ENCODE results near the gene ZDHHC1.
"Not testable (repeated sequence)": the region's sequence is repeated elsewhere in the genome, so short reads cannot be mapped to it uniquely, and the experiment has no call there.

ZDHHC1 gene

DNA sequence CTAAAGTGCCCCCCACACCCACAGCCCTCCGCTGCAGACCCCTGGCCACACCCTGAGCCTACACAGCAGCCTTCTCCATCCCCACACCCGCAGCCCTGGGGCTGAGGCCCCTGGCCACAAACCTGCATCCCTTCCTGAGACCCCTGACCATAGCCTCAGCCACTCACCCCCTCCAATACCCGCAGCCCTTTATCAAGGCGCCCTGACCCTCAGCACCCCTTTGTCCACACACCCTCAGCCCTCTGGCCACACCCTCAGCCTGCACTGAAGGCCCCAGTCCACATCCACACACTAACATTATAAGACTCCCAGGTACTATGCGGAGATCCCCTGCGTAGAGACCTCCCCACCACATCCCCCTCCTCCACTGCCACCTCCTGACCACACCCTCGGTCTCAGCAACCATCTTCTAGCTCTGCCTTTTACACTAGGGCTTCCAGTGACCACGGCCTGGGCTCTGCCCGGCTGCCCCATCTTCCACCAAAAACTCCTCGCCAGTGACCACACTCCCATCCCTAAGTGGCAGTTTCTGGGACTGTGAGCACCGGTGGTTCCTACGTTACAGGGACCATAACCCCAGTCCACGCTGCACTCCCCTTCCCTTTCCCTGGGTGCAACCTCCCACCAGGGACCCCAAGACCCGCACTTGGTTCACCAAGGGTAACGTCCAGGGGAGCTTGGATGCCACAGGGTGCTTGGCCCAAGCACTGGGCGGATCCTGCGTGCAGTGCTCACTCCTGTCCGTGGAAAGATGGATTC is 23.8 kb downstream of the ZDHHC1 start:
- peaks cover 4% of the 10 kb centered on the region for H3K4me1 Mint-ChIP-seq (ENCODE audit: low read depth)

DNA sequence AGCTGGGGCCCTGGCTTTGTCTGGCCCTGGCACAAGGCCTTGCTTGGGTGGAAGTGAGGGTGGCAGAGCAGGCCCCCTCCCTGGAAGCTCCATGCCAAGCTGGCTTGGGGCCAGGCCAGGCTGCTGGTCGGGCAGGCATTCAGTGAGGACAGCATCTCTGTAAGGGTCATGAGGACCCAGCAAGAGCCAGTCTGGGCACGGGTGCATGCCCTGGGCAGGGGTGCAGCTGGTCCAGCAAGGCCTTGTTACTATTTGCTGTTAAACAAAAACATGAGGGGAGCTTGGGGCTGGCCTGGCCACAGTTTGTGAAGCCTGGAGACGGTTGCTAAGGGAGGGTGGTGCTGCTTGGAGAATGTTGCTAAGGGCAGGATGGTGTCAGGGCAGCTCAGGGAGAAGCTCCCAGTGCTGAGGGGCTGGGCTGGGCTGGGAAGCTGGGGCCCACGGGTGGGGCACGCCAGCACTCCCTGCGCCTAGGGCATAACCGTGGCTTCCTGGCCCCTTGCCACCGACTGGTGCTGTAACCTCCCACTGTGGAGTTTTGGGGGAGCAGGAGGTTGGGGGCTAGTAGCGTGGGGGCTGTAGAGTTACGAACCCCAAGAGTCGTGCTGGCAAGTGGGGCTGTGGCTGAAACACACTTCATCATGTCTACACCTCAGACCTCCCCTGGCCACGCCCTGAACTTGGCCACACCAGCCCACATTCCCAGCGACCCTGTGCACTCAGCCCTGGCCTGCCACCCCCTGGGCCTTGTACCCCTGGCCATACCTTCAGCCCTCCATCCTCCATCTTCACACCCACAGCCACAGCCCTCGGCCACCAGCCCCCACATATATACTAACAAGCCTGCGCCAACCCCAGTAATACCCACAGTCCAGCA is 24.6 kb downstream of the ZDHHC1 start:
- Mint-ChIP-seq H3K4me3 (no peak overlapping the region), H3K27ac (no peak overlapping the region), H3K4me1 (ENCODE audit: low read depth) (peaks cover 4% of the 10 kb centered on the region), H3K36me3 (ENCODE audit: low read depth) (no peaks in the 10 kb centered on the region), H3K27me3 (ENCODE audit: low read depth) (peaks cover 31% of the 10 kb centered on the region), H3K9me3 (no peaks in the 10 kb centered on the region)
- no peak for DNase-seq (ENCODE audit: low spot score)

More for the DNA sequence above, 23.8 kb downstream of the ZDHHC1 start:
- Mint-ChIP-seq H3K27me3 (ENCODE audit: low read depth) (peaks cover 36% of the 10 kb centered on the region), H3K27ac (no peak overlapping the region), H3K9me3 (no peaks in the 10 kb centered on the region), H3K36me3 (ENCODE audit: low read depth) (no peaks in the 10 kb centered on the region), H3K4me3 (no peak overlapping the region)
- no peak for DNase-seq (ENCODE audit: low spot score)

DNA sequence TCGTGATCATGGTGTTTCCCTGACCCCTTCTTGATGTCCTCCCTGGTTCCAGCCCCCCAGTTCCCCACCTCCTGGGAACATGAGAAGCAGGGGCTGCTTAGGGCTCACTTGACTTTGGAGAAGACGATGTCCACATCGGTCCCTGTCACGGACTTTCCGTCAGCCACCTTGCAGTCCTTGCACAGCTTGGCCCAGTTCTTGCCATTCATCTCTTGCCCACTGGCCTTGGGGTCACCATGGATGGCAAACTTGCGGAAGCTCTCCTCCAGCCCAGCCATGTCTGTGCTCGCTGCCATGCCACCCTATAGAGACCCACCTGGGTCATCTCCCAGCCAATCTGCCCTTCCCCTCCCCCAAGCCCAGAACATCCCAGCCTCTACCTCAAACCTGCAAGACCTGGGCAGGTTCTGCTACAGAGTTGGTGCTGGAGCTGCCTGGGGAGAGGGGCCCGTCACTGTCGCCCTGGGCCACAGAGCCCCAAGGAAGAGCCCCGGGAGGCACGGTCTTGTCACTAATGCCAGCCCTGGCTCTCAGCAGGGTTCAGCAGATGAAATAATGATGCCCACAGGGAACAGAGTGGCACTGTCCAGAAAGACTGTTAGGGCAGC is 25.4 kb downstream of the ZDHHC1 start:
- no peak for DNase-seq (ENCODE audit: low spot score)
- peaks cover 31% of the 10 kb centered on the region for H3K27me3 Mint-ChIP-seq (ENCODE audit: low read depth)
- H3K27ac Mint-ChIP-seq = no peak overlapping the region
- no peaks in the 10 kb centered on the region for H3K36me3 Mint-ChIP-seq (ENCODE audit: low read depth)
- no peaks in the 10 kb centered on the region for H3K9me3 Mint-ChIP-seq
- H3K4me3 Mint-ChIP-seq = no peak overlapping the region
- peaks cover 4% of the 10 kb centered on the region for H3K4me1 Mint-ChIP-seq (ENCODE audit: low read depth)

DNA sequence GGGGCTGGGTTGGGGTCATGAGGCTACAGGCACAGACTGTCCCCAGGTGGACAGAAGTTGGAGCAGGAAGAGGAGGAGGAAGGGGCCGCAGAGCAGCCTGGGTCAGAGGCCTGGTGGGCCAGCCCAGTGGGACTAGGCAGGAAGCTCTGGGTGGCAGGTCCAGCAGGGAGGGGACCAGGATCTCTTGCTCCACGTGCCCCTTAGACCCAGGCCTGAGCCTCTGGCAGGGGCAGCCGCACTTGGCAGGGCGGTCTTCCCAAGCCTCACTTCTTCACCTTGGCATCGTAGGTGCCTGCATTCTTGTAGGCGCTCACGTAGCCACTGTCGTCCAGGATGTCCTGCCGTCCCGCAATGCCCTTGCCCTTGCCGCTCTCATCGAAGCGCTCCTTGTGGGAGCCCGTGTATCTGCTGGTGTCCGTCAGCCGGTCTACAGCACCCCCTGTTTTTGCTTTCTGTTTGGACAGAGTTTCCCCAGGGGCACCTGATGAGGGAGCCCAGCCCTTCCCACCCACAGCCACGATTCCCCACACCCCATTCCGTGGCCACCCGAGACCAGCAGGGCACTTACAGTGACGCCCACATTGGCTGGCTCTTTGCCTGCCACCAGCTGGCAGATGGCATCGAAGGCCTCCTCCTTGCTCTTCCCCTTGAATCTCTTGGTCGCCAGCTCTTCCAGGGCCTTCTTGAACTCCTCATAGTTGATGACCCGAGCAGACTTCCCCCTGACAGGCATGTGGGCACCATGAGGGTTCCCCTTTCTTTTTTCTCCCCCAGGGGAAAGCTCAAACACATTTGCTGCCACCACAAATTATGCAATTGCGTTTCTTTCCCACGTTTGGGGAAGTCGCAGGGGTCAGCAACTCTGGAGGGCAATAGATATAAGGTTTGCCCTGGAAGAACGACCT is 26.1 kb downstream of the ZDHHC1 start:
- no peak overlapping the region for H3K4me3 Mint-ChIP-seq
- H3K36me3 Mint-ChIP-seq (ENCODE audit: low read depth) = no peaks in the 10 kb centered on the region
- H3K9me3 Mint-ChIP-seq = no peaks in the 10 kb centered on the region
- no peak for DNase-seq (ENCODE audit: low spot score)
- peaks cover 4% of the 10 kb centered on the region for H3K4me1 Mint-ChIP-seq (ENCODE audit: low read depth)
- peaks cover 30% of the 10 kb centered on the region for H3K27me3 Mint-ChIP-seq (ENCODE audit: low read depth)
- peak overlapping the region; percentile 50 for H3K27ac Mint-ChIP-seq

DNA sequence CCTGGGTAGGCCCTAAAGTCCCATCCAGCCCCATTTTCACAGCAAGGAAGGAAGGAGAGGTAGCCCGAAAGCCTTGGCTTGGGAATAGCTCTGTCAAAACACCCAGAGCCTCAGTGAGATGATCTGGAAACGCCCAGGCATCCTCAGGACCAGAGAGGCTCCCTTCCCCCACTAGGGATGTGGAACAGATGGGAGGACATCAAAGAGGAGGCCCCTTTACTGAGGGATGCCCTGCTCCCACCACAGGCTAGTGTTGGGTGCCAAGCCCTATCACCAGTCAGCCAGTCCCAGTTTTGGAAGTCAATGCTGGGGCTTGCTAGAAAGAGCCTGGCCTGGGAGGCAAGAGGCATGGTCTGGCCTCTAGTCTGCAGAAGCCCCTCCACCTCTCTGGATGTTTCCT is 27.7 kb downstream of the ZDHHC1 start:
- no peak overlapping the region for H3K27ac Mint-ChIP-seq
- H3K36me3 Mint-ChIP-seq (ENCODE audit: low read depth) = no peaks in the 10 kb centered on the region
- no peaks in the 10 kb centered on the region for H3K4me1 Mint-ChIP-seq (ENCODE audit: low read depth)
- no peak for DNase-seq (ENCODE audit: low spot score)
- H3K9me3 Mint-ChIP-seq = no peaks in the 10 kb centered on the region
- H3K4me3 Mint-ChIP-seq = no peak overlapping the region
- peaks cover 21% of the 10 kb centered on the region for H3K27me3 Mint-ChIP-seq (ENCODE audit: low read depth)

DNA sequence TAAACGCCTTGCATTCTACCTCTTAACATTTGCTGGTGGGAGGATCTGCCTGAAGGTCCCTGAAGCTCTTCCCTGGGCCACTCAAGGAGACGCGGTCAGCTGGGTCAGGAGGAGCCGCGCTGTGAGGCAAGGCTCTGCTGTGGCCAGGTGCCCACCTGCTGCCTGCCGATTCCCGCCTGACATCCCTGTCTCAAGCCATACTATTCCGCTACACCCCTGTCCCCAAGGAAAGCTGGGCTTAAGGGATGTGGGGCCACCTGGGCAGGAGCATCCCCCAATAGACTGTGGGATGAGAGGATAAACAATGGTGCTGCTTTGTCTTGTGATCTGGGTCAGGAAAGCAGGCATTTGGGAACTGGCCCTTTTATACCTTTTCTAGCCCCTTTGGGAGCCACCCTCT is 28.1 kb downstream of the ZDHHC1 start:
- no peak for DNase-seq (ENCODE audit: low spot score)
- Mint-ChIP-seq H3K4me1 (ENCODE audit: low read depth) (no peaks in the 10 kb centered on the region), H3K27me3 (ENCODE audit: low read depth) (peaks cover 19% of the 10 kb centered on the region), H3K36me3 (ENCODE audit: low read depth) (no peaks in the 10 kb centered on the region), H3K4me3 (no peak overlapping the region), H3K27ac (no peak overlapping the region), H3K9me3 (no peaks in the 10 kb centered on the region)

DNA sequence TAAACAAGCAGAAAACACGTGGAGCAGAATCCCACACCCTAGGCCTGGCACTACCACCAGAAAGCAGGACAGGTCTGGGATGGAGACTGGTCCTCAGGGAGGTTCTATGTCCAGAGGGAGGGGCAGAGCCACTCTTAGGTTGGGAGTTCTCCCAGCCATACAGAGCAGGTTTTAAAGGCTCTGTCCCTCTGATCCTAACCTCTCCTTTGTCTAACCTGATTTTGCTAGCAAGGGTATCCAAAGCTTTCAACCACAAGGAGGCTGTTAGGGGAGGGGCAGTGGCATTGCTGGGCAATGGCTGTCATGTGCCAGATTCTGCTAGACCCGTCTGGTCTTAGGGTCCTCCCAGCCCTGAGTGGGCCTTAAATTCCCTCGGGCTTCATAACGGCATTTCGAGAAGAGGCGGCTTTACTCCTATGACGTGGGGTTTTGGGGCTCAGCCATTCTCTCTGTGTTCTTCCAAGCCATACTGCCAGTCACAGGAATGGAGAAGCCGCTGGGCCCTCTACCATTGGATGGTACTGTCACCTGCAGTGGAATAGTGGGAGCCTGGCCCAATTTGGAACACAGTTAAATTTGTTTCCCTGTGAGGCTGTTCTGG is 28.7 kb downstream of the ZDHHC1 start:
- no peaks in the 10 kb centered on the region for H3K36me3 Mint-ChIP-seq (ENCODE audit: low read depth)
- no peaks in the 10 kb centered on the region for H3K4me1 Mint-ChIP-seq (ENCODE audit: low read depth)
- H3K4me3 Mint-ChIP-seq = no peak overlapping the region
- no peaks in the 10 kb centered on the region for H3K9me3 Mint-ChIP-seq
- peaks cover 17% of the 10 kb centered on the region for H3K27me3 Mint-ChIP-seq (ENCODE audit: low read depth)
- DNase-seq (ENCODE audit: low spot score) = no peak
- no peak overlapping the region for H3K27ac Mint-ChIP-seq

DNA sequence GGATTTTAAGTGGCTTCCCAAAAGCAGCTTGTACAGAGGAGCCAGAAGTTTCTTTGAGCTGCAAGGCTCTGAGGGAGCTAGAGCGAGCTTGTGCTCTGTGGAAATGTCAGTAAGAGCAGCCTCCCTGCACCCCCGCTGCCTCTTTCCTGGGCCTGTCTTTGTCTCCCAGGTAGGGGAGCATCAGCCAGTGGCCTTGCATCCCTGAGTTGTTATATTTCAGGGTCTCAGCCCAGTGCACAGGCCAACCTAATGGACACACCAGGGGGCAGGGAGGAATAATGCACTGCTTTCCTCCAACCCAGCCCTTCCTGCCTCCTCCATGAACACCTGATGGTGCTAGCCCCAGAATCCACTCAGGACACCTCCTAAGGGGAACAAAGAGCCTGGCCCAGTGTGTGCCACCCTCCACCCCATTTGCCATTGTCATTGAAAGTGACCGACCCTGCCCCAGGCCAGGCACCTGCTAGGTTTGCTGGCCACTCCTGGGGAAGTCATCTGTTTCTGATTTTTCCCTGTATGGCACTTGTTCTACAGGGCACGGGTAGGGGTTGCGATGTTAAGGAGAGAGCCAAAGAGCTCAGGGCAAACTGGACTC is 29.3 kb downstream of the ZDHHC1 start:
- Mint-ChIP-seq H3K4me3 (no peak overlapping the region), H3K36me3 (ENCODE audit: low read depth) (no peaks in the 10 kb centered on the region), H3K27me3 (ENCODE audit: low read depth) (peaks cover 10% of the 10 kb centered on the region), H3K4me1 (ENCODE audit: low read depth) (no peaks in the 10 kb centered on the region), H3K9me3 (no peaks in the 10 kb centered on the region), H3K27ac (no peak overlapping the region)
- DNase-seq (ENCODE audit: low spot score) = no peak

DNA sequence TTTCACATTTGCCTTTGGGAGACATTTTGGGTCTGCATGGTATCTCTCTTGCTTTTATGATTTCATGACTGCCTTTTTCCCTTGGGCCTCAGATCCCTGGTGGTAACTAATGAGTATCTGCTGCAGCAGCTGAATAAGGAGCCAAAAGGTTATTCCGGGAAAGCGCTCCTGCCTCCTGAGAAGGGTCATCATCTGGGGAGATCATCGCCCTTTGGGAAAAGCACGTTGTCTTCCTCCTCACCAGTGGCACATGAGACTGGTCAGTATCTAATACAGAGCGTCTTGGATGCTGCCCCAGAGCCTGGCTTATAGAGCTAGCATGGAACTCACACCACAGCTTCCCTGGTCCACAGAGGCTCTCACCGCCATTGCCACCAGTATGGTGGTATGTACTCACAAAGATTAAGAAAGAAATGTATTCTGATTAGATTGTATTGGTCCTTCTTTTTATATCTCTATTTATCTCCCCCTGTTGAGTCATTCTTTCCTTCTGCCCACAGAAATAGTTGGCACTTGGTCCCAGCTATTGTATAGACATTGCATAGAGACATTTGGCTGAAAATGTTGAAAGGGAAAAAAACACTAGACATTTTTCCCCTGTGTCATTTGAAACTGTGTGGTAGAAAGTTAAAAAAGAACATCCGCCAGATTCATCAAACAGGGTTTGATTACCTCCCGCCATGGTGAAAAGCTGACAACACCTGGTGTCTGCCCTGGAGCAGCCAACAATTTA is 31.3 kb downstream of the ZDHHC1 start:
- Mint-ChIP-seq H3K4me1 (ENCODE audit: low read depth) (no peaks in the 10 kb centered on the region), H3K36me3 (ENCODE audit: low read depth) (no peaks in the 10 kb centered on the region), H3K27me3 (ENCODE audit: low read depth) (peaks cover 9% of the 10 kb centered on the region), H3K27ac (no peak overlapping the region), H3K4me3 (no peak overlapping the region), H3K9me3 (no peaks in the 10 kb centered on the region)
- no peak for DNase-seq (ENCODE audit: low spot score)

DNA sequence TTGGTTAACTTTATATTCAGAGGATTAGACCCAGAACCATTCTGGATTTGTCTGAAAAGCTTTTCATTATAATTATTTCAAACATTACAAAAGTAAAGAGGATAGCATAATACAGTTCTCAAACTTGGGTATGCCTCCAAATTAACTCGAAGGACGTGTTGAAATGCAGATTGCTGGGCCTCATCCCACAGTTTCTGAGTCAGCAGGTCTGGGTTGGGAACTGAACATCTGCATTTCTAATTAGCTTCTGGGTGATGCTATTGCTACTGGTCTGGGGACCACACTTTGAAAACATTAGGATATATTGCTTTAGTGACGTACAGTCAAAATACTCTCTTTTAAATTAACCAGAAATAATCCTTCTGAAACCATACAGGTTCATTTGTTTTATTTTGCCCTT is 33.0 kb downstream of the ZDHHC1 start:
- DNase-seq (ENCODE audit: low spot score) = no peak
- Mint-ChIP-seq H3K36me3 (ENCODE audit: low read depth) (no peaks in the 10 kb centered on the region), H3K4me1 (ENCODE audit: low read depth) (no peaks in the 10 kb centered on the region), H3K4me3 (no peak overlapping the region), H3K27me3 (ENCODE audit: low read depth) (peaks cover 10% of the 10 kb centered on the region), H3K9me3 (no peaks in the 10 kb centered on the region), H3K27ac (no peak overlapping the region)

DNA sequence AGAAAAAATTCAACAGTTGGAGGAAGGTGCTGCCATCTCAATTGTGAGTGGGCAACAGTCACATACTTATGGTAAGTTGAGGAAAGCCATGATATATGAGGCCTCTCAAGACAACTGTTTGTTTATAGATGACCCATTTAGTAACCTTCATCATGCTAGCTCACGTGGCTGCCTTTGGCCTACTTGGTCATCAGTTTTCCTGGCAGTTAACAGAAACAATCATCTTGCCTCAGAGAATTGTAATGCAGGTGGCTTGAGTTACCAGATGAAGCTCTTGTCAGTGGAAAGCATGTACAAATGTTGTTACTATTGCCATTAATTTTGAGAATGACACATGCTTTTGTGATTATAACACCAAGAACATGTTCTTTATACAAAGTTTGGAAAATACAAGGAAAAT is 37.6 kb downstream of the ZDHHC1 start:
- no peak overlapping the region for H3K27ac Mint-ChIP-seq
- H3K4me1 Mint-ChIP-seq (ENCODE audit: low read depth) = no peaks in the 10 kb centered on the region
- no peaks in the 10 kb centered on the region for H3K9me3 Mint-ChIP-seq
- H3K27me3 Mint-ChIP-seq (ENCODE audit: low read depth) = peaks cover 13% of the 10 kb centered on the region
- no peak for DNase-seq (ENCODE audit: low spot score)
- no peak overlapping the region for H3K4me3 Mint-ChIP-seq
- no peaks in the 10 kb centered on the region for H3K36me3 Mint-ChIP-seq (ENCODE audit: low read depth)

DNA sequence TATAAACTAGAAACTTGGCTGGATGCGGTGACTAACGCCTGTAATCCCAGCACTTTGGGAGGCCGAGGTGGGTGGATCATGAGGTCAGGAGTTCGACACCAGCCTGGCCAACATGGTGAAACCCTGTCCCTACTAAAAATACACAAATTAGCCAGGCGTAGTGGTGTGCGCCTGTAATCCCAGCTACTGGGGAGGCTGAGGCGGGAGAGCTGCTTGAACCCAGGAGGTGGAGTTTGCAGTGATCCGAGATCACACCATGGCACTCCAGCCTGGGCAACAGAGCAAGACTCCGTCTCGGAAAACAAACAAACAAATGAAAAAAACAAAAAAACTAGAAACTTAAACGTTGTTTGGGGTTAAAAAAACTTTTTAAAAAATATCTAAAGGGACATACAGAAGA is 40.3 kb downstream of the ZDHHC1 start:
- peaks cover 19% of the 10 kb centered on the region for H3K27me3 Mint-ChIP-seq (ENCODE audit: low read depth)
- not testable (repeated sequence) for H3K27ac Mint-ChIP-seq; H3K4me3 Mint-ChIP-seq; H3K9me3 Mint-ChIP-seq; H3K4me1 Mint-ChIP-seq (ENCODE audit: low read depth); H3K36me3 Mint-ChIP-seq (ENCODE audit: low read depth); DNase-seq (ENCODE audit: low spot score)

All from T-helper 2 cell treated with Interferon-gamma antibody and Interleukin-4, amounts not matched to agents 5 μg/mL and 100 μg/mL, for 36 hours (primary cell).